Caco-2 (cell line): Measurements from ENCODE around the gene KATNB1. TPM values are rescaled to one million over a fixed set of nuclear protein-coding genes. Genes with fewer than 3 reads are reported as not detected.

Experiments
- BruUV-seq: library from RNA; stranded (reverse); fragments of 400-500 nt; replicated peaks from 2 replicates; lab custom pipeline; 2021; lab: Mats Ljungman, UMichigan
- CTCF ChIA-PET: fragments of 300-600 bp; sonication (Branson Sonifier 250); formaldehyde crosslinking; loops from one replicate; lab custom pipeline; 2022; ENCODE audit warnings: antibody characterized with exemption; lab: Charles Lee
- POLR2A ChIA-PET: fragments of 300-600 bp; sonication (Branson Sonifier 250); formaldehyde crosslinking; loops from one replicate; lab custom pipeline; 2022; ENCODE audit warnings: antibody characterized with exemption; lab: Charles Lee
- DNase-seq, 2 experiments: peaks; one replicate each; pipeline versions ENCODE4 v3.0.0 to v3.0.0-alpha.2; 2020 to 2022
- H3K27me3 ChIP-seq: replicated peaks from 2 replicates; pipeline ENCODE4 v1.6.0; 2011; ENCODE audit warnings: low read length; ENCODE audit not compliant: control insufficient read depth, insufficient read depth
- H3K36me3 ChIP-seq: 2 replicates; pipeline ENCODE4 v1.5.1; 2011; ENCODE audit warnings: low read length; ENCODE audit not compliant: control insufficient read depth, insufficient read depth
- H3K4me1 ChIP-seq: fragments of 250-450 bp; sonication (Bioruptor Pico); 2 replicates; pipeline ENCODE4 v1.5.1; 2020; ENCODE audit warnings: mild to moderate bottlenecking
- H3K4me3 ChIP-seq: 2 replicates; pipeline ENCODE4 v1.5.1; 2011; ENCODE audit warnings: low read depth, mild to moderate bottlenecking, control low read depth, low read length
- H3K9me3 ChIP-seq: fragments of 250-450 bp; sonication (Bioruptor Pico); 2 replicates; pipeline ENCODE4 v1.5.1; 2020; ENCODE audit warnings: mild to moderate bottlenecking, moderate library complexity
- H3K27ac Mint-ChIP-seq: one replicate; pipeline ENCODE4 v1.8.0; 2022; ENCODE audit warnings: mixed read lengths; ENCODE audit not compliant: unreplicated experiment
- H3K27me3 Mint-ChIP-seq: one replicate; pipeline ENCODE4 v1.8.0; 2022; ENCODE audit warnings: mixed read lengths; ENCODE audit not compliant: insufficient read depth, unreplicated experiment
- H3K36me3 Mint-ChIP-seq: one replicate; pipeline ENCODE4 v1.8.0; 2022; ENCODE audit warnings: mild to moderate bottlenecking, mixed read lengths; ENCODE audit not compliant: insufficient read depth, unreplicated experiment
- H3K4me1 Mint-ChIP-seq: one replicate; pipeline ENCODE4 v1.8.0; 2022; ENCODE audit warnings: low read depth, mixed read lengths; ENCODE audit not compliant: unreplicated experiment
- H3K4me3 Mint-ChIP-seq: one replicate; pipeline ENCODE4 v1.8.0; 2022; ENCODE audit warnings: mild to moderate bottlenecking, moderate library complexity, mixed read lengths; ENCODE audit not compliant: unreplicated experiment
- H3K9me3 Mint-ChIP-seq: one replicate; pipeline ENCODE4 v1.8.0; 2022; ENCODE audit warnings: mixed read lengths; ENCODE audit not compliant: unreplicated experiment
- intact Hi-C: fragments of 100-400 bp; cut with micrococcal nuclease; formaldehyde crosslinking; loops from one replicate; pipeline ENCODE4 v1.10.0; 2022; ENCODE audit not compliant: unreplicated experiment
- total RNA-seq: library from RNA; stranded (reverse); gene quantifications from 2 replicates; pipeline ENCODE4 v1.2.3, GENCODE V29; 2022
- TF ChIP-seq, protein P1 (sequence below), 2 experiments: fragments of 200-600 bp in 1 of 2; IDR thresholded peaks; 1 replicate in 1 of 2; 2 replicates in 1 of 2; pipeline versions ENCODE4 v1.5.1 to v1.8.0; 2011 to 2022; ENCODE audit warnings: antibody characterized with exemption in 1 of 2, control low read depth in 1 of 2, inconsistent platforms in 1 of 2, low read depth in 1 of 2, low read length in 1 of 2, mild to moderate bottlenecking in 1 of 2, moderate library complexity in 1 of 2; ENCODE audit not compliant: insufficient read depth in 1 of 2, severe bottlenecking in 1 of 2, unreplicated experiment in 1 of 2

KATNB1 gene
- total RNA-seq, 1 experiment from 2014 or later, result 32.4 TPM

DNA sequence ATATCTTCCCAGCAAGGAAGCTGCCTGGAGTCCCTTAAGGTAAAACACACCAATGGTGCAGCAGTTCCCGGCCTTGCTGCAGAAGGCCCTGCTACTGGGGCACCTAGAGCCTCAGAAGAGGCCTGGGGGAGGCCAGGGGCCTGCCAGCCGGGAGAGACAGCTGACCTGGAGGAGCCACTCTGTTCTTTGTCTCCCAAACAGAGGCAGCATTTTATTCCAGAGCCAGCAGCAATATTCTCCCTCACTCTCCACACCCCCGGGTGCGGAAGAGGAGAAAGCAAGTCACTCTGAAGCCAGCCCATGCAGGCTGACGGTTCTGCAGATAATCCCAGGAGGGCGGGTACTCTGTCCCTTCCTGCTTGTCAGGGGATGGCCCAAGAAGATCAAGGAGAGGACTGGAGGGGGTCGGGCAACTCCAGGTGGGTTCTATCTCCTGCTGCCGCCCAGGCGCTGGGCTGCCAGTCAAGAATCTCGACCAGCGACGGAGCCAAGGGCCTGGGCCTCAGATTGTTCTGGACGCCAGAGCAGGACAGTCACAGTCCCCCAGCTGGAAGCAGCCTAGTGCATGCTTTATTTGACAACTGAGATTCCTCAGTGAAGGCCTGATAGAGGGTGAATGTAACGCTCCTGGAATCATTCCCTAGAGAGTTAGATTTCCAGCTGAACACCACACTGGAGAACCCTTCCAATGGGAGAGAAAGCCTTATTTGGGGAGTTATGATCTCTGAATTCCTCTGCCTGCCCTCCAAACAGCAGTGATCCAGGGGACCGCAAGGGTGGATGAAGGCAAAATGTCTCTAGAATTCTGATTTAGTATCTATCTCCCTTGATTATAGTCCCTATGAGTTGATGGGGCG, 67.8 kb downstream of the KATNB1 start:
- ChIA-PET CTCF (interaction anchor here (1.3 to 6.7 kb wide), 5 partner anchors 8 to 60 kb away, joined by 4 to 63 read pairs (median 4); no protein-coding TSS in a partner anchor), POLR2A (interaction anchor here (0.5 to 0.6 kb wide), 2 partner anchors 60 to 221 kb away, joined by 3 to 7 read pairs; no protein-coding TSS in a partner anchor)
- Histone ChIP-seq H3K36me3 (no peaks in the 10 kb centered on the region), H3K27me3 (no peaks in the 10 kb centered on the region), H3K4me1 (peaks cover 82% of the 10 kb centered on the region), H3K9me3 (no peaks in the 10 kb centered on the region), H3K4me3 (peak overlapping the region; percentile 80)
- no peaks in the 10 kb centered on the region for H3K9me3 Mint-ChIP-seq
- no peaks in the 10 kb centered on the region for H3K27me3 Mint-ChIP-seq
- peak in 1 of 2 experiments; percentile 56 for DNase-seq
- intact Hi-C loops, result loop anchor here (2.0 kb wide), 1 partner anchor 13 kb away; no protein-coding TSS in a partner anchor
- H3K4me3 Mint-ChIP-seq, result peak overlapping the region; percentile 92
- peaks cover 68% of the 10 kb centered on the region for H3K4me1 Mint-ChIP-seq
- BruUV-seq, result no TSS peak
- H3K36me3 Mint-ChIP-seq, result peaks cover 17% of the 10 kb centered on the region
- TF ChIP-seq, protein P1, sequence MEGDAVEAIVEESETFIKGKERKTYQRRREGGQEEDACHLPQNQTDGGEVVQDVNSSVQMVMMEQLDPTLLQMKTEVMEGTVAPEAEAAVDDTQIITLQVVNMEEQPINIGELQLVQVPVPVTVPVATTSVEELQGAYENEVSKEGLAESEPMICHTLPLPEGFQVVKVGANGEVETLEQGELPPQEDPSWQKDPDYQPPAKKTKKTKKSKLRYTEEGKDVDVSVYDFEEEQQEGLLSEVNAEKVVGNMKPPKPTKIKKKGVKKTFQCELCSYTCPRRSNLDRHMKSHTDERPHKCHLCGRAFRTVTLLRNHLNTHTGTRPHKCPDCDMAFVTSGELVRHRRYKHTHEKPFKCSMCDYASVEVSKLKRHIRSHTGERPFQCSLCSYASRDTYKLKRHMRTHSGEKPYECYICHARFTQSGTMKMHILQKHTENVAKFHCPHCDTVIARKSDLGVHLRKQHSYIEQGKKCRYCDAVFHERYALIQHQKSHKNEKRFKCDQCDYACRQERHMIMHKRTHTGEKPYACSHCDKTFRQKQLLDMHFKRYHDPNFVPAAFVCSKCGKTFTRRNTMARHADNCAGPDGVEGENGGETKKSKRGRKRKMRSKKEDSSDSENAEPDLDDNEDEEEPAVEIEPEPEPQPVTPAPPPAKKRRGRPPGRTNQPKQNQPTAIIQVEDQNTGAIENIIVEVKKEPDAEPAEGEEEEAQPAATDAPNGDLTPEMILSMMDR (IDR thresholded peaks at IDR 0.05; ENCODE audit: insufficient read depth in 1 of 2, low read depth in 1 of 2, low read length in 1 of 2, severe bottlenecking in 1 of 2, unreplicated experiment in 1 of 2), result no peak
- peak overlapping the region; percentile 95 for H3K27ac Mint-ChIP-seq

DNA sequence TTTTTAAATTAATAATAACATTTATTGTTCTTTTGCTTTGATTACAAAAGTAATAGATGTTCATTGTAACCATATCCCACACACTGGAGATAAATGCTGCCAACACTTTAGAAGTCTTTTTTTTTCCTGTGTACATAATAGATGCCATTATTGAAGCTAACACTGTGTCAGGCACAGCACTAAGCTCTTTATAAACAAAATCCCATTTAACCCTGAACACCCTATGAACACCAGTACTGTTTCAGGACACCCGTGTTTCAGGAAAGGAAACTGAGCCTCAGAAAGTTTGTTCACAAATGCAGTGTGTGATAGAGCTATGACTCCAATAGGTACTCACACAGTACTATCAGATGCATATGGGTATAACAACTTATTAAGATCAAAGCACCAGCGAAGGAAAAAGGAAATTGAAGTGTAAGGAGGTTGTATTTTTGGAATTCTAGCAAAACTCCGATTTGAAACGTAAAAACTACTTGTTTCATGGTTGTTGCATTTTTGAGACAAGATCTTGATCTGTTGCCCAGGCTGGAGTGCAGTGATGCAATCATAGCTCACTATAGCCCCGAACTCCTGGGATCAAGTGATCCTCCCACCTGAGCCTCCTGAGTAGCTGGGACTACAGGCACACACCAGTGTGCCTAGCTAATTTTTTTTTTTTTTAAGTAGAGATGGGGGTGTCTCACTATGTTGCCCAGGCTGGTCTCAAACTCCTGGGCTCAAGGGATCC, 68.7 kb downstream of the KATNB1 start:
- no peaks in the 10 kb centered on the region for H3K27me3 Mint-ChIP-seq
- intact Hi-C loops, result no loop called here
- Histone ChIP-seq H3K4me3 (no peak overlapping the region), H3K27me3 (no peaks in the 10 kb centered on the region), H3K4me1 (peaks cover 80% of the 10 kb centered on the region), H3K9me3 (no peaks in the 10 kb centered on the region), H3K36me3 (no peaks in the 10 kb centered on the region)
- TF ChIP-seq, protein P1 (IDR thresholded peaks at IDR 0.05; ENCODE audit: insufficient read depth in 1 of 2, low read depth in 1 of 2, low read length in 1 of 2, severe bottlenecking in 1 of 2, unreplicated experiment in 1 of 2), result no peak
- no peak for DNase-seq
- POLR2A ChIA-PET, result no interaction called here
- no peak overlapping the region for H3K4me3 Mint-ChIP-seq
- CTCF ChIA-PET, result interaction anchor here (0.6 to 1.8 kb wide), 6 partner anchors 9 to 160 kb away, joined by 3 to 4 read pairs (median 4); no protein-coding TSS in a partner anchor
- no TSS peak for BruUV-seq
- H3K27ac Mint-ChIP-seq, result peak overlapping the region; percentile 95
- H3K4me1 Mint-ChIP-seq, result peaks cover 65% of the 10 kb centered on the region
- no peaks in the 10 kb centered on the region for H3K9me3 Mint-ChIP-seq
- H3K36me3 Mint-ChIP-seq, result peaks cover 22% of the 10 kb centered on the region

DNA sequence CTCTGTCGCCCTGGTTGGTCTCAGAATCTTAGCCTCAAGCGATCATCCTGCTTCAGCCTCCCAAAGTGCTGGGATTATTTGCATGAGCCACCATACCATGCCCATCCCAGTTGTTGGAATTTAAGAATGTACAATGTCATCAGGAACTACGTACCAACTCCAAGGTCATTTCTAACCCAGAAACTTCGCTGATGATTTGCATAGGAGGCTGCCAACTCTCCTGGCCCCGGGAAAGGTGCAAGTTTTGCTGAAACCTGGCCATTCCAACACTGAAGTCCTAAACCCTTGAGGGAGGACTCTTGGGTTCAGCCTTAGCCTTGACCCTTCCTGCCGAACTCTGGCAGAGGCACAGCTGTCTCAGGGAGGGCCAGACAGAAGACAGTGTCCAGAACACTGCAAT, 69.6 kb downstream of the KATNB1 start:
- POLR2A ChIA-PET, result no interaction called here
- Histone ChIP-seq H3K9me3 (no peaks in the 10 kb centered on the region), H3K4me1 (peaks cover 80% of the 10 kb centered on the region), H3K36me3 (no peaks in the 10 kb centered on the region), H3K27me3 (no peaks in the 10 kb centered on the region), H3K4me3 (no peak overlapping the region)
- BruUV-seq, result no TSS peak
- H3K27me3 Mint-ChIP-seq, result no peaks in the 10 kb centered on the region
- H3K4me3 Mint-ChIP-seq, result no peak overlapping the region
- peak overlapping the region; percentile 90 for H3K27ac Mint-ChIP-seq
- TF ChIP-seq, protein P1 (IDR thresholded peaks at IDR 0.05; ENCODE audit: insufficient read depth in 1 of 2, low read depth in 1 of 2, low read length in 1 of 2, severe bottlenecking in 1 of 2, unreplicated experiment in 1 of 2), result no peak
- H3K9me3 Mint-ChIP-seq, result no peaks in the 10 kb centered on the region
- peaks cover 26% of the 10 kb centered on the region for H3K36me3 Mint-ChIP-seq
- peaks cover 63% of the 10 kb centered on the region for H3K4me1 Mint-ChIP-seq
- CTCF ChIA-PET, result interaction anchor here (0.6 to 1.8 kb wide), 4 partner anchors 10 to 159 kb away, joined by 3 to 4 read pairs (median 4); no protein-coding TSS in a partner anchor
- intact Hi-C loops, result no loop called here
- DNase-seq, result no peak
